OCI-LY7 (cell line): ENCODE data around the gene MDH2. TPM values are rescaled to one million over a fixed set of nuclear protein-coding genes. Genes with fewer than 3 reads are reported as not detected.

ENCODE experiments used
- BruUV-seq: library from RNA; stranded (reverse); fragments of 400-500 nt; replicated peaks from 2 replicates; lab custom pipeline; 2021; lab: Mats Ljungman, UMichigan
- CTCF ChIA-PET: fragments of 300-600 bp; sonication (Branson Sonifier 250); formaldehyde crosslinking; loops from one replicate; lab custom pipeline; 2022; ENCODE audit warnings: antibody characterized with exemption; ENCODE audit not compliant: unreplicated experiment; lab: Charles Lee
- POLR2A ChIA-PET: fragments of 300-600 bp; sonication (Branson Sonifier 250); formaldehyde crosslinking; loops from one replicate; lab custom pipeline; 2022; ENCODE audit warnings: antibody characterized with exemption; lab: Charles Lee
- DNase-seq: peaks from one replicate; pipeline ENCODE4 v3.0.0-alpha.2; 2015; ENCODE audit warnings: low spot score
- H2AFZ ChIP-seq: fragments of 200-600 bp; sonication (generic), shearing (Covaris generic); 2 replicates; pipeline ENCODE4 v1.6.1; 2014; ENCODE audit warnings: mild to moderate bottlenecking, antibody characterized with exemption, low read length, moderate library complexity
- H3K27ac ChIP-seq: fragments of 200-600 bp; sonication (generic); 2 replicates; pipeline ENCODE4 v1.5.1; 2014; ENCODE audit warnings: mixed run types, low read depth, mild to moderate bottlenecking, moderate library complexity, low read length, inconsistent platforms; ENCODE audit not compliant: poor library complexity, severe bottlenecking
- H3K36me3 ChIP-seq: fragments of 200-600 bp; sonication (generic); 2 replicates; pipeline ENCODE4 v1.6.1; 2014; ENCODE audit warnings: mild to moderate bottlenecking, antibody characterized with exemption, low read length, moderate library complexity, mixed read lengths; ENCODE audit not compliant: insufficient read depth
- H3K4me1 ChIP-seq: fragments of 200-600 bp; sonication (generic); 2 replicates; pipeline ENCODE4 v1.5.1; 2014; ENCODE audit warnings: mild to moderate bottlenecking, low read length; ENCODE audit not compliant: insufficient read depth, poor library complexity, severe bottlenecking
- H3K4me2 ChIP-seq: fragments of 200-600 bp; sonication (generic); 2 replicates; pipeline ENCODE4 v1.6.1; 2014; ENCODE audit warnings: mild to moderate bottlenecking, low read length
- H3K4me3 ChIP-seq: fragments of 200-600 bp; sonication (generic); 2 replicates; pipeline ENCODE4 v1.5.1; 2014; ENCODE audit warnings: mild to moderate bottlenecking, low read depth, low read length; ENCODE audit not compliant: poor library complexity, severe bottlenecking
- H3K79me2 ChIP-seq: fragments of 200-600 bp; sonication (generic); 2 replicates; pipeline ENCODE4 v1.6.1; 2016; ENCODE audit warnings: low read depth, mild to moderate bottlenecking, low read length, moderate library complexity, mixed read lengths; ENCODE audit not compliant: insufficient read depth
- H3K9me2 ChIP-seq: fragments of 200-600 bp; sonication (generic); 2 replicates; pipeline ENCODE4 v1.6.1; 2016; ENCODE audit warnings: mild to moderate bottlenecking, low read length, mixed read lengths; ENCODE audit not compliant: insufficient read depth
- H3K9me3 ChIP-seq: fragments of 200-600 bp; sonication (generic); 2 replicates; pipeline ENCODE4 v1.6.1; 2014; ENCODE audit warnings: mild to moderate bottlenecking, mixed run types, low read length, mixed read lengths
- H4K20me1 ChIP-seq: fragments of 200-600 bp; sonication (generic); 2 replicates; pipeline ENCODE4 v1.6.1; 2014; ENCODE audit warnings: mild to moderate bottlenecking, antibody characterized with exemption, low read length, moderate library complexity, mixed read lengths; ENCODE audit not compliant: insufficient read depth
- CTCF ChIP-seq: fragments of 200-600 bp; sonication (generic); conservative IDR thresholded peaks from 2 replicates; pipeline ENCODE4 v1.5.1; 2014; ENCODE audit warnings: mild to moderate bottlenecking, antibody characterized with exemption, low read length, moderate library complexity, mixed read lengths
- EZH2phosphoT487 ChIP-seq: fragments of 200-600 bp; sonication (generic); IDR thresholded peaks from 2 replicates; pipeline ENCODE4 v1.6.1; 2018; ENCODE audit warnings: low read depth, borderline replicate concordance, mild to moderate bottlenecking, mixed run types, antibody characterized with exemption, low read length, moderate library complexity, mixed read lengths
- intact Hi-C: fragments of 100-400 bp; cut with micrococcal nuclease; formaldehyde crosslinking; loops from one replicate; pipeline ENCODE4 v1.10.0; 2022; ENCODE audit not compliant: unreplicated experiment
- total RNA-seq, 2 experiments: library from RNA; depleted of rRNA in 1 of 2; stranded (reverse); fragments of >200 nt in 1 of 2; shearing (Covaris generic) in 1 of 2; gene quantifications; 2 replicates each; pipeline ENCODE4 v1.2.3, GENCODE V29; 2014 to 2022

MDH2 gene
- total RNA-seq, 2 experiments from 2014 or later: 155 to 253 TPM

GRCh38 chr7:76008156-76008687 lies 39.7 kb upstream of the MDH2 start:
- ChIA-PET CTCF (no interaction called here), POLR2A (interaction anchor here (0.6 to 0.7 kb wide), 2 partner anchors 22 to 157 kb away, joined by 3 to 5 read pairs; no protein-coding TSS in a partner anchor)
- no peak for DNase-seq
- Histone ChIP-seq H3K4me2 (no peak overlapping the region), H3K4me1 (peaks cover 12% of the 10 kb centered on the region), H3K4me3 (no peak overlapping the region), H3K79me2 (no peaks in the 10 kb centered on the region), H3K27ac (no peak overlapping the region), H2AFZ (no peak overlapping the region), H4K20me1 (no peaks in the 10 kb centered on the region), H3K9me2 (no peaks in the 10 kb centered on the region), H3K9me3 (no peaks in the 10 kb centered on the region), H3K36me3 (peaks cover 11% of the 10 kb centered on the region; the same call in 1 of the 2 replicates)
- intact Hi-C loops: no loop called here
- TF ChIP-seq EZH2phosphoT487 (no peak), CTCF (no peak)
- no TSS peak for BruUV-seq

- Histone ChIP-seq H2AFZ (no peak overlapping the region), H3K36me3 (no peaks in the 10 kb centered on the region), H4K20me1 (no peaks in the 10 kb centered on the region), H3K9me2 (no peaks in the 10 kb centered on the region), H3K27ac (no peak overlapping the region), H3K79me2 (no peaks in the 10 kb centered on the region), H3K4me2 (no peak overlapping the region), H3K9me3 (no peaks in the 10 kb centered on the region), H3K4me3 (no peak overlapping the region), H3K4me1 (peaks cover 12% of the 10 kb centered on the region)
- TF ChIP-seq EZH2phosphoT487 (no peak), CTCF (no peak)
- no TSS peak for BruUV-seq
- ChIA-PET CTCF (interaction anchor here (1.0 kb wide), 1 partner anchor 10 kb away, joined by 3 read pairs; no protein-coding TSS in a partner anchor), POLR2A (interaction anchor here (0.7 kb wide), 1 partner anchor 449 kb away, joined by 3 read pairs; no protein-coding TSS in a partner anchor)
- intact Hi-C loops: no loop called here
- no peak for DNase-seq
Observed at GRCh38 chr7:76009672-76010600, 38.0 kb upstream of the MDH2 start.
